GM18951 (cell line): ENCODE results near the gene PCSK9.

Source experiments
- POLR2A ChIP-seq: IDR thresholded peaks from 4 replicates; pipeline ENCODE4 v1.6.1; 2011; ENCODE audit warnings: mild to moderate bottlenecking; ENCODE audit not compliant: insufficient read length, insufficient read depth; ENCODE audit errors: extremely low read depth
- in situ Hi-C: fragments of 300-500 bp; cut with MboI; formaldehyde crosslinking; loops from one replicate; pipeline ENCODE4 v1.12.0; 2022; ENCODE audit warnings: low sequenced_read_pairs, mixed read lengths, inconsistent platforms; ENCODE audit not compliant: unreplicated experiment

Gene PCSK9

GRCh38 chr1:55041613-55042012 lies 2.3 kb downstream of the PCSK9 start:
- in situ Hi-C loops = no loop called here
- no peak for TF ChIP-seq POLR2A

DNA sequence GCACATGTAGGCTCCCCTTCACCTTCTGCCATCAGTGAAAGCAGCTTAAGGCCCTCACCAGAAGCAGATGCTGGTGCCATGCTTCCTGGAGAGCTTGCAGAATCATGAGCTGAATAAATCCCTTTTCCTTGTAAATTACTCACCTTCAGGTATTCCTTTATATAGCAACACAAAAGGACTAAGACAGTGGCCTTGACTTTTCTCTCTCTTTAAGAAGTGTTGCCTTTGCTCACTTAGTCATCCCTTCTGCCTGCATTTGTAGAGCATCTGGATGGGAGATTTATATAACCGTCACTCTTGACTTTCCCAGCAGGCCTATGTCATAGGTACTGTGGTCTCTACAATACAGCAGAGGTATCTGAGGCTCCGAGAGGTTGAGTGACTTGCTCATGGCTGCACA lies 3.7 kb downstream of the PCSK9 start:
- in situ Hi-C loops = no loop called here
- TF ChIP-seq POLR2A = no peak

DNA sequence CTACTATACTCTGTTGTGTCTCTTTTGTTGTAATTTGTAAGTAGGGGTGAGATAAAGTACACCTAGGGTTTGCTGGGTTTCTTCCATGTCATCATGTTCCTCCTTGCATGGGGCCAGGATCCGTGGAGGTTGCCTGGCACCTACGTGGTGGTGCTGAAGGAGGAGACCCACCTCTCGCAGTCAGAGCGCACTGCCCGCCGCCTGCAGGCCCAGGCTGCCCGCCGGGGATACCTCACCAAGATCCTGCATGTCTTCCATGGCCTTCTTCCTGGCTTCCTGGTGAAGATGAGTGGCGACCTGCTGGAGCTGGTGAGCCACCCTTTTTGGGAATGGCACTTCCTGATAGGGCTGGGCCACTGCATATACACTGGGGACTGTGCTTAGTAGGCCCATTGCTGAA lies 4.4 kb downstream of the PCSK9 start:
- no peak for TF ChIP-seq POLR2A

GRCh38 chr1:55044617-55045397 lies 5.5 kb downstream of the PCSK9 start:
- TF ChIP-seq POLR2A = no peak
- in situ Hi-C loops = no loop called here

More for the DNA sequence above, 4.4 kb downstream of the PCSK9 start:
- in situ Hi-C loops = no loop called here

DNA sequence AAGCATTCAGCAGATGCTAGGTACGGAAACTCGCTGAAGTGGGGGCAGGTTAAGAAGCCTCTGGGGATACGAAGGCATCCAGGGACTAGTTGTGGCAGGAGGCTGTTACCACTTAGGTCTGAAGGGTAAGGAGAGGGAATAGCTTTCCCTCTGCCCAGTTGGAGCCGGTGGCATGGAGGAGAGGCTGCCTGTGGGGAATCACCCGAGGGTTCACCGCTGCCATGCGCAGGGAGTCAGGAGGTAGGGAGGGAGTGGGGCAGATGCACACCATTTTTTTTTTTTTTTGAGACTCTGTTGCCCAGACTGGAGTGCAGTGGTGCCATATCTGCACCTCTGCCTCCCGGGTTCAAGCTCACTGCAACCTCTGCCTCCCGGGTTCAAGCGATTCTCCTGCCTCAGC lies 6.1 kb downstream of the PCSK9 start:
- TF ChIP-seq POLR2A = no peak

GRCh38 chr1:55046871-55047270 lies 7.5 kb downstream of the PCSK9 start:
- in situ Hi-C loops = no loop called here
- TF ChIP-seq POLR2A = no peak

More for the DNA sequence above, 6.1 kb downstream of the PCSK9 start:
- in situ Hi-C loops = no loop called here

GRCh38 chr1:55047611-55048010 lies 8.3 kb downstream of the PCSK9 start:
- no peak for TF ChIP-seq POLR2A
- in situ Hi-C loops = no loop called here

DNA sequence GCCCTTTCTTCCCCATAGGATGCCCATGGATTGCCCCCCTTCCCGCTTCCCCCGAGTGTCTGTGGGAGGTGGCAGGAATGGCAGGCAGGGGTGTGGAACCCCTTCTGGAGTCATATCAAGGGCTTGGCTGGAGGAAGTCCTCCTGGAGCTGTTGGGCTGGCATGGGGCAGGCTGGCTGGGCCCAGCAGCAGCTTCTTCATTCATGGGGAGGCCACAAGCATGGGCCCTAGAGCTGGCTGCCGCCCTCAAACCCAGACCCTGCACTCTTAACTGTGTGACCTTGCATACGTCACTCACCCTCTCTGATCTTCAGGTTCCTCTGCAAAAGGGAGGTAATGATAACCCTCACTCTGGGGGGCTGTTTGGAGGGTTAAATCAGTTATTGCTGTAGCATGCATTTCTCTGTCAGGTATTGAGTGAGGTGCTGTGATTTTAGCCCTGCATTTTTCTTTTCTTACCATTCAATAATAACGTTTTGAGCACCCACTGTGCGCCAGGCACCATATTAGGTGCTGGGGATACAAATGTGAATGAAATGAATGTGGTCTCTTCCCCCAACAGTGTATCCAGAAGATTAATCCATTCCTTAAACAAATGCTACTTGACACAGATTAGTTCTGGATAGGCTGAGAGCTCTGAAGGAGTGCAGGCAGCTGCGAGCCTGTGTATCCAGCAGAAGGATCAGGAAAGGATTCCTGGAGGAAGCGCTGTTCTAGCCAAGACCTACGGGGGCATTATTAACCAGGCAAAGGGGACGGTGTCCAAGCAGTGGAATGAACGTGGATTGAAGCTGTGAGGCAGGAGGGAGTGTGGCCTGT lies 9.3 kb downstream of the PCSK9 start:
- in situ Hi-C loops = no loop called here
- no peak for TF ChIP-seq POLR2A

- in situ Hi-C loops = no loop called here
- TF ChIP-seq POLR2A = no peak
Observed at GRCh38 chr1:55049271-55049913, 10.0 kb downstream of the PCSK9 start.

DNA sequence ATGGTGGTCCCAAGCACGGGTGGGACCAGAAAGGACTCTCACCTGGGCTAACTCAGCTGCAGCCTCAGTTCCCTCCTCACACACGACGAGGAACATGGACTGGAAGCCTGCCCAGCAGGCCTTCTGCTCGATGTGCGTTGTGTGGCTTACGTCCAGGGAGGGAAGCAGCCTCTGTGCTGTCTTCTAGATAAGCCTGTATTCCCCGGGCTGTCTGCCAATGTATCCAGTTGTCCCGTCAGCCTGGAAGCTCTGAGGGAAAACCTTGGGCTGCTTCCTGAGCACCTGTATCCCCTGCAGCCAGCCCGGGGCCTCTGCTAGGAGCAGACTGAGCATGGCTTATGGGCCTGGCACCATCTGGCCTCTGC lies 10.5 kb downstream of the PCSK9 start:
- no peak for TF ChIP-seq POLR2A
- in situ Hi-C loops = no loop called here

DNA sequence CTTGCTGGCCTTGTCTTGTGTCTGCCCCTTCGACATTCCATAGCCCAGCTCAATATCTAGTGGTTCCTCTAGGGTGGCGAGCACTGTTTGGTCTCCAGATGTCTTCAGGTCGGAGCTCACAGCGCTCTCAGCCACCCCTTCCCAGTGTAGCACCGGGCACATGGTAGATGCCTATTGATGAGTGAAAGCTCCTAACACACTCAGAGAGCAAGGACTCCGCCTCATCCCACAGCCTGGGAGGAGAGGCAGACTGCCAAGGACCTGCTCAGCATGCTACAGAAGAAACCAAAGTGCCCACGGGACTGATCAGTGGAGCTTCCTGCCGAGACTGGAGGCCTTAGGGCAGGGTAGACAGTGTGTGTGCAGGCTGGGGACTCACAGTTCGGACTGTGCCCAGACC lies 10.9 kb downstream of the PCSK9 start:
- no peak for TF ChIP-seq POLR2A
- in situ Hi-C loops = no loop called here

DNA sequence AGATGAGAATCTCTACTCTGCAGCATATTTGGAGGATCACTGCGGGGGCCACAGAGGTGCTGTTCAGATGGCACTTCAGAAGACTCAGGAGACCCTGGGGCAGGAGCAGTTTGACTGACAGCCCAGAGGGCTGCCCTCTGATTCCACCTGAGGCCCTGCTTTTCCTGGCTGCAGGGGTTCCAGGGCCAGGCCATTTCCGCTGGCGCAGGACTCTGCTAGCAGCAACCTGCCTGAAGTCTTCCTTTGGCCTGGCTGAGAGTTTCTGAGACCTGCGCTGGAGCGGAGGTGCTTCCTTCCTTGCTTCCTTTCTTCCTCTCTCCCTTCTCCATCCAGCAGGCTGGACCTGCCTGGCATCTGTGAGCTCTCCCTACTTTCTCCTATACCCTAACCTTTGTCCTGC lies 11.8 kb downstream of the PCSK9 start:
- TF ChIP-seq POLR2A = no peak
- in situ Hi-C loops = no loop called here

- in situ Hi-C loops = no loop called here
Observed at GRCh38 chr1:55051621-55052020, 12.3 kb downstream of the PCSK9 start.

More at GRCh38 chr1:55051621-55052020, 12.3 kb downstream of the PCSK9 start:
- no peak for TF ChIP-seq POLR2A
